GM12878 (cell line): ENCODE data around the gene KNTC1. TPM values are rescaled to one million over a fixed set of nuclear protein-coding genes. Genes with fewer than 3 reads are reported as not detected.

Experiments
- ATAC-seq: fragments of 200-7000 bp; cut with Tn5 transposase; 3 replicates; pipeline ENCODE4 v1.9.1; 2020; ENCODE audit warnings: mild to moderate bottlenecking, moderate library complexity
- BruUV-seq: library from RNA; stranded (reverse); fragments of 400-500 nt; replicated peaks from 2 replicates; lab custom pipeline; 2021; lab: Mats Ljungman, UMichigan
- CTCF ChIA-PET: fragments of 300-600 bp; sonication (Branson Sonifier 250); formaldehyde crosslinking; extraction: SDS; loops from one replicate; lab custom pipeline; 2021; ENCODE audit warnings: inconsistent platforms; lab: Yijun Ruan, JAX
- POLR2A ChIA-PET: fragments of 350-600 bp; formaldehyde crosslinking; extraction: SDS; loops from one replicate; lab custom pipeline; 2021; ENCODE audit warnings: inconsistent platforms; lab: Charles Lee
- RAD21 ChIA-PET: fragments of 300-600 bp; sonication (Branson Sonifier 250); formaldehyde crosslinking; loops from one replicate; lab custom pipeline; 2023; ENCODE audit warnings: antibody characterized with exemption; ENCODE audit not compliant: unreplicated experiment; lab: Charles Lee
- SMC1A ChIA-PET: fragments of 300-600 bp; sonication (Branson Sonifier 250); formaldehyde crosslinking; loops from one replicate; lab custom pipeline; 2023; ENCODE audit not compliant: unreplicated experiment, uncharacterized antibody; lab: Charles Lee
- DNase-seq: peaks from one replicate; pipeline ENCODE4 v3.0.0-alpha.2; 2011; ENCODE audit warnings: low read depth, low spot score
- FAIRE-seq: peaks from 3 replicates; lab custom pipeline; 2011; peaks lifted over from hg19 to GRCh38; lab: Jason Lieb, UNC
- H2AFZ ChIP-seq: 2 replicates; pipeline ENCODE4 v1.6.0; 2011; ENCODE audit warnings: low read depth, low read length, control low read depth; ENCODE audit not compliant: control insufficient read depth
- H3K27ac ChIP-seq: 2 replicates; pipeline ENCODE4 v1.5.1; 2011; ENCODE audit warnings: control low read depth; ENCODE audit not compliant: control insufficient read depth, insufficient read depth
- H3K27me3 ChIP-seq, 2 experiments: replicated peaks in 1 of 2; 2 replicates each; pipeline versions ENCODE4 v1.6.0 to v1.6.1; 2011; ENCODE audit warnings: low read length in 1 of 2; ENCODE audit not compliant: control insufficient read depth in 2 of 2, insufficient read depth in 2 of 2
- H3K36me3 ChIP-seq, 2 experiments: 2 replicates each; pipeline ENCODE4 v1.5.1; 2011; ENCODE audit warnings: low read length in 1 of 2; ENCODE audit not compliant: control insufficient read depth in 2 of 2, insufficient read depth in 2 of 2
- H3K4me1 ChIP-seq: 2 replicates; pipeline ENCODE4 v1.6.1; 2011; ENCODE audit warnings: mild to moderate bottlenecking, low read length, moderate library complexity, mixed read lengths; ENCODE audit not compliant: control insufficient read depth, insufficient read depth
- H3K4me2 ChIP-seq: 2 replicates; pipeline ENCODE4 v1.6.0; 2011; ENCODE audit warnings: control low read depth; ENCODE audit not compliant: control insufficient read depth, insufficient read depth
- H3K4me3 ChIP-seq: fragments of 200-600 bp; sonication (generic); 2 replicates; pipeline ENCODE4 v1.5.1; 2016
- H3K79me2 ChIP-seq: 2 replicates; pipeline ENCODE4 v1.6.0; 2011; ENCODE audit warnings: low read length; ENCODE audit not compliant: control insufficient read depth, insufficient read depth
- H3K9ac ChIP-seq: 2 replicates; pipeline ENCODE4 v1.8.0; 2011; ENCODE audit warnings: low read length, control low read depth, mixed read lengths; ENCODE audit not compliant: control insufficient read depth, insufficient read depth
- H3K9me3 ChIP-seq: replicated peaks from 3 replicates; pipeline ENCODE4 v1.5.1; 2011; ENCODE audit warnings: mild to moderate bottlenecking, low read length; ENCODE audit not compliant: control insufficient read depth, insufficient read depth
- H4K20me1 ChIP-seq: 2 replicates; pipeline ENCODE4 v1.6.0; 2011; ENCODE audit not compliant: control insufficient read depth, insufficient read depth
- DPF2 ChIP-seq: fragments of 450-650 bp; IDR thresholded peaks from 2 replicates; pipeline ENCODE4 v1.6.1; 2017; ENCODE audit warnings: mild to moderate bottlenecking
- IKZF1 ChIP-seq: fragments of 450-650 bp; conservative IDR thresholded peaks from 2 replicates; pipeline ENCODE4 v1.6.1; 2017; ENCODE audit warnings: antibody characterized with exemption, mild to moderate bottlenecking
- IRF4 ChIP-seq: IDR thresholded peaks from 2 replicates; pipeline ENCODE4 v1.6.1; 2011; ENCODE audit warnings: low read depth, low read length
- JUNB ChIP-seq: IDR thresholded peaks from 2 replicates; pipeline ENCODE4 v1.6.1; 2016; ENCODE audit warnings: antibody characterized with exemption, mild to moderate bottlenecking
- JUND ChIP-seq: IDR thresholded peaks from 2 replicates; pipeline ENCODE4 v1.6.1; 2012; ENCODE audit warnings: low read depth, mild to moderate bottlenecking, low read length, improper control_type of control experiment, moderate library complexity
- MTA2 ChIP-seq: fragments of 450-650 bp; IDR thresholded peaks from 2 replicates; pipeline ENCODE4 v1.6.1; 2016; ENCODE audit warnings: low read depth, mild to moderate bottlenecking, moderate library complexity
- MTA3 ChIP-seq: IDR thresholded peaks from 2 replicates; pipeline ENCODE4 v1.6.1; 2012; ENCODE audit warnings: low read length, inconsistent platforms, borderline replicate concordance
- NFIC ChIP-seq: IDR thresholded peaks from 2 replicates; pipeline ENCODE4 v1.6.1; 2012; ENCODE audit warnings: low read depth, mild to moderate bottlenecking, inconsistent platforms, low read length, moderate library complexity
- NR2C1 ChIP-seq: fragments of 450-650 bp; IDR thresholded peaks from 2 replicates; pipeline ENCODE4 v1.6.1; 2017; ENCODE audit warnings: antibody characterized with exemption, mild to moderate bottlenecking, moderate library complexity
- PAX5 ChIP-seq: IDR thresholded peaks from 2 replicates; pipeline ENCODE4 v1.6.1; 2011; ENCODE audit warnings: low read depth, low read length, borderline replicate concordance
- SREBF2 ChIP-seq: IDR thresholded peaks from 2 replicates; pipeline ENCODE4 v1.6.1; 2012; ENCODE audit warnings: mild to moderate bottlenecking, low read length
- WRNIP1 ChIP-seq: IDR thresholded peaks from 2 replicates; pipeline ENCODE4 v1.6.1; 2011; ENCODE audit warnings: low read depth, low read length, improper control_type of control experiment, borderline replicate concordance
- ZNF24 ChIP-seq: fragments of 450-650 bp; IDR thresholded peaks from 2 replicates; pipeline ENCODE4 v1.6.1; 2017; ENCODE audit warnings: antibody characterized with exemption, mild to moderate bottlenecking
- ZSCAN29 ChIP-seq: fragments of 450-650 bp; IDR thresholded peaks from 2 replicates; pipeline ENCODE4 v1.6.1; 2017; ENCODE audit warnings: mild to moderate bottlenecking, moderate library complexity
- ZZZ3 ChIP-seq: IDR thresholded peaks from 2 replicates; pipeline ENCODE4 v1.6.1; 2011; ENCODE audit warnings: low read depth; ENCODE audit not compliant: control insufficient read depth, insufficient read length
- WGBS: methylation state at CpG from one replicate; pipeline ENCODE4 v1.1.6; 2016; ENCODE audit warnings: low lambda C conversion rate; ENCODE audit not compliant: insufficient replicate concordance, insufficient coverage; ENCODE audit errors: missing lambda C conversion rate; 5-methylcytosine and 5-hydroxymethylcytosine counted together
- in situ Hi-C: fragments of 300-500 bp; cut with MboI; formaldehyde crosslinking; loops from 9 replicates; pipeline ENCODE4 v1.14.3; 2018; ENCODE audit warnings: mixed read lengths
- intact Hi-C: fragments of 100-400 bp; cut with micrococcal nuclease; formaldehyde crosslinking; loops from one replicate; pipeline ENCODE4 v1.14.2; 2022; ENCODE audit not compliant: unreplicated experiment
- polyA plus RNA-seq, 11 experiments: library from polyadenylated mRNA; depleted of rRNA in 4 of 11; unstranded in 6 of 11; stranded (reverse) in 5 of 11; fragments of >200 nt; fragmentation: Nextera tagmentation in 4 of 11; fragmentation: Illumina TruSeq in 1 of 11; extraction: Ambion mirVana in 4 of 11; extraction: Trizol in 1 of 11; gene quantifications; 1 replicate in 1 of 11; 2 replicates in 10 of 11; pipeline versions ENCODE4 v1.2.1 to v1.2.3, GENCODE V29; 2011 to 2016; ENCODE audit warnings: inconsistent platforms in 2 of 11, missing spikeins in 2 of 11, low read depth in 1 of 11
- total RNA-seq, 4 experiments: library from RNA; depleted of rRNA in 3 of 4; stranded (reverse); fragments of >200 nt in 3 of 4; fragmentation: Illumina TruSeq in 1 of 4; extraction: Trizol in 1 of 4; gene quantifications; 2 replicates each; pipeline versions ENCODE4 v1.2.1 to v1.2.3, GENCODE V29; 2013 to 2021
- TF ChIP-seq, protein P1 (sequence below): fragments of 450-650 bp; IDR thresholded peaks from 2 replicates; pipeline ENCODE4 v1.6.1; 2017; ENCODE audit warnings: low read depth, mild to moderate bottlenecking, moderate library complexity
- TF ChIP-seq, protein P2 (sequence below): IDR thresholded peaks from 2 replicates; pipeline ENCODE4 v1.6.1; 2012; ENCODE audit warnings: low read length, inconsistent platforms
- TF ChIP-seq, protein P3 (sequence below): IDR thresholded peaks from 2 replicates; pipeline ENCODE4 v1.6.1; 2011; ENCODE audit warnings: low read depth, mild to moderate bottlenecking, low read length, moderate library complexity, borderline replicate concordance; ENCODE audit errors: extremely low read depth
- TF ChIP-seq, protein P4 (sequence below): fragments of 450-650 bp; IDR thresholded peaks from 2 replicates; pipeline ENCODE4 v1.6.1; 2017; ENCODE audit warnings: mild to moderate bottlenecking, low read depth, inconsistent platforms; ENCODE audit not compliant: poor library complexity, severe bottlenecking

The KNTC1 gene
- total and polyA plus RNA-seq, 10 of the 15 experiments (the other 5 are each of a cell fraction or from before 2014, with no cell fraction given): 37.2 to 118 (median 76.3) TPM

DNA sequence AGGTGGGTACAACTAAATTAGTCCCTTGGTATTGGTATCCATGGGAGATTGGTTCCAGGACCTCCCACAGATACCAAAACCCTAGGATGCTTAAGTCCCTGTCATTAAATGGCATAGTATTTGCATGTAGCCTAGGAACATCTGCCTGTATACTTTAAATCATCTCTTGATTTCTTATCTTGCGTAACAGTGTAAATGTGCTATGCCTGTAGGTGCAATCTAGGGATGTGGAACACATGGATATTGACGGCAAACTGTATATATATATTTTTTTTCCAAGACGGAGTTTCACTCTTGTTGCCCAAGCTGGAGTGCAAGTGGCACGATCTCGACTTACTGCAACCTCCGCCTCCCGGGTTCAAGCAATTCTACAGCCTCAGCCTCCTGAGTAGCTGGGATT is 1.5 kb downstream of the KNTC1 start (continued):
- TF ChIP-seq JUND (no peak), ZNF24 (no peak)

DNA sequence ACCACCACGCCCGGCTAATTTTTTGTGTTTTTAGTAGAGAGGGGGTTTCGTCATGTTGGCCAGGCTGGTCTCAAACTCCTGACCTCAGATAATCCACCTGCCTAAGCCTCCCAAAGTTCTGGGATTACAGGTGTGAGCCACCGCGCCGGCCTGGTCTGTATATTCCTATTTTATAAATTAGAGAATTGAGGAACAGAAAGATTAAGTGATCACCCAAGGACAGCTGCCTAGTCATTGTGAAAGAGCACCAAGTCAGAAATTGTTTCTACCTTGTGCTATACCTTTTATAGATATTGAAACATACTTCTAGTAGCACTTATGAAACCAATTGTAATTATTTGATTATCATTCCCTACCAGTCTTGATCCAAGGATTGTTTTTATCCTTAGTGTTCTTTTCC is 1.9 kb downstream of the KNTC1 start:
- peak overlapping the region; percentile 87 for H3K27ac ChIP-seq
- no peaks in the 10 kb centered on the region for H3K27me3 ChIP-seq
- no peak for FAIRE-seq
- H4K20me1 ChIP-seq: no peaks in the 10 kb centered on the region
- peak overlapping the region; percentile 58 for H3K4me2 ChIP-seq
- ChIA-PET RAD21 (interaction anchor here (1.3 to 4.6 kb wide), 3 partner anchors 16 to 55 kb away, joined by 3 to 49 read pairs (median 6); partner anchors contain the start of gene ZCCHC8), CTCF (interaction anchor here (0.7 to 0.9 kb wide), 2 partner anchors 21 to 28 kb away, joined by 3 to 4 read pairs; no protein-coding TSS in a partner anchor), POLR2A (interaction anchor here (0.9 to 9.7 kb wide), 8 partner anchors 9 to 129 kb away, joined by 3 to 160 read pairs (median 3); partner anchors contain the start of gene ZCCHC8), SMC1A (interaction anchor here (0.5 to 2.5 kb wide), 6 partner anchors 8 to 705 kb away, joined by 3 to 8 read pairs (median 4); partner anchors contain the start of gene ZCCHC8)
- no TSS peak for BruUV-seq
- intact Hi-C loops: no loop called here
- in situ Hi-C loops: no loop called here
- H3K9me3 ChIP-seq: no peaks in the 10 kb centered on the region
- peaks cover 22% of the 10 kb centered on the region for H3K4me1 ChIP-seq
- H3K79me2 ChIP-seq: peaks cover 69% of the 10 kb centered on the region
- H3K4me3 ChIP-seq: peak overlapping the region; percentile 96
- no peaks in the 10 kb centered on the region; a peak in 1 of 4 replicates for H3K36me3 ChIP-seq
- DNase-seq: no peak
- WGBS: 32% methylated on average over 6 of the region's 6 CpGs
- no peak overlapping the region for H2AFZ ChIP-seq
- H3K9ac ChIP-seq: no peak overlapping the region
- peak; percentile 34 for ATAC-seq
- TF ChIP-seq IKZF1: peak; percentile 74
- TF ChIP-seq, protein P1, sequence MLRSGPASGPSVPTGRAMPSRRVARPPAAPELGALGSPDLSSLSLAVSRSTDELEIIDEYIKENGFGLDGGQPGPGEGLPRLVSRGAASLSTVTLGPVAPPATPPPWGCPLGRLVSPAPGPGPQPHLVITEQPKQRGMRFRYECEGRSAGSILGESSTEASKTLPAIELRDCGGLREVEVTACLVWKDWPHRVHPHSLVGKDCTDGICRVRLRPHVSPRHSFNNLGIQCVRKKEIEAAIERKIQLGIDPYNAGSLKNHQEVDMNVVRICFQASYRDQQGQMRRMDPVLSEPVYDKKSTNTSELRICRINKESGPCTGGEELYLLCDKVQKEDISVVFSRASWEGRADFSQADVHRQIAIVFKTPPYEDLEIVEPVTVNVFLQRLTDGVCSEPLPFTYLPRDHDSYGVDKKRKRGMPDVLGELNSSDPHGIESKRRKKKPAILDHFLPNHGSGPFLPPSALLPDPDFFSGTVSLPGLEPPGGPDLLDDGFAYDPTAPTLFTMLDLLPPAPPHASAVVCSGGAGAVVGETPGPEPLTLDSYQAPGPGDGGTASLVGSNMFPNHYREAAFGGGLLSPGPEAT: peak; percentile 45; the same call in 1 of the 2 replicates
- TF ChIP-seq DPF2: peak; percentile 77
- no peak for TF ChIP-seq WRNIP1
- TF ChIP-seq, protein P2, sequence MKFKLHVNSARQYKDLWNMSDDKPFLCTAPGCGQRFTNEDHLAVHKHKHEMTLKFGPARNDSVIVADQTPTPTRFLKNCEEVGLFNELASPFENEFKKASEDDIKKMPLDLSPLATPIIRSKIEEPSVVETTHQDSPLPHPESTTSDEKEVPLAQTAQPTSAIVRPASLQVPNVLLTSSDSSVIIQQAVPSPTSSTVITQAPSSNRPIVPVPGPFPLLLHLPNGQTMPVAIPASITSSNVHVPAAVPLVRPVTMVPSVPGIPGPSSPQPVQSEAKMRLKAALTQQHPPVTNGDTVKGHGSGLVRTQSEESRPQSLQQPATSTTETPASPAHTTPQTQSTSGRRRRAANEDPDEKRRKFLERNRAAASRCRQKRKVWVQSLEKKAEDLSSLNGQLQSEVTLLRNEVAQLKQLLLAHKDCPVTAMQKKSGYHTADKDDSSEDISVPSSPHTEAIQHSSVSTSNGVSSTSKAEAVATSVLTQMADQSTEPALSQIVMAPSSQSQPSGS: peak; percentile 58; the same call in 1 of the 2 replicates
- TF ChIP-seq, protein P3, sequence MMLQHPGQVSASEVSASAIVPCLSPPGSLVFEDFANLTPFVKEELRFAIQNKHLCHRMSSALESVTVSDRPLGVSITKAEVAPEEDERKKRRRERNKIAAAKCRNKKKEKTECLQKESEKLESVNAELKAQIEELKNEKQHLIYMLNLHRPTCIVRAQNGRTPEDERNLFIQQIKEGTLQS: no peak
- TF ChIP-seq JUNB: peak; percentile 93
- 0 out of 2 replicates have a peak, but pooled peaks have one; percentile 22 for TF ChIP-seq MTA3
- TF ChIP-seq, protein P4, sequence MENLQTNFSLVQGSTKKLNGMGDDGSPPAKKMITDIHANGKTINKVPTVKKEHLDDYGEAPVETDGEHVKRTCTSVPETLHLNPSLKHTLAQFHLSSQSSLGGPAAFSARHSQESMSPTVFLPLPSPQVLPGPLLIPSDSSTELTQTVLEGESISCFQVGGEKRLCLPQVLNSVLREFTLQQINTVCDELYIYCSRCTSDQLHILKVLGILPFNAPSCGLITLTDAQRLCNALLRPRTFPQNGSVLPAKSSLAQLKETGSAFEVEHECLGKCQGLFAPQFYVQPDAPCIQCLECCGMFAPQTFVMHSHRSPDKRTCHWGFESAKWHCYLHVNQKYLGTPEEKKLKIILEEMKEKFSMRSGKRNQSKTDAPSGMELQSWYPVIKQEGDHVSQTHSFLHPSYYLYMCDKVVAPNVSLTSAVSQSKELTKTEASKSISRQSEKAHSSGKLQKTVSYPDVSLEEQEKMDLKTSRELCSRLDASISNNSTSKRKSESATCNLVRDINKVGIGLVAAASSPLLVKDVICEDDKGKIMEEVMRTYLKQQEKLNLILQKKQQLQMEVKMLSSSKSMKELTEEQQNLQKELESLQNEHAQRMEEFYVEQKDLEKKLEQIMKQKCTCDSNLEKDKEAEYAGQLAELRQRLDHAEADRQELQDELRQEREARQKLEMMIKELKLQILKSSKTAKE: peak; percentile 65
- peak; percentile 67; the same call in 1 of the 2 replicates for TF ChIP-seq NFIC
- no peak for TF ChIP-seq PAX5
- no peak for TF ChIP-seq NR2C1
- no peak for TF ChIP-seq SREBF2
- TF ChIP-seq IRF4: peak; percentile 74
- TF ChIP-seq MTA2: peak; percentile 72
- TF ChIP-seq ZZZ3: no peak
- no peak for TF ChIP-seq ZSCAN29
